Subcutaneous adipose tissue (tissue), 4 donors: ENCODE results near the gene AGMAT. TPM values are rescaled to one million over a fixed set of nuclear protein-coding genes. Genes with fewer than 3 reads are reported as not detected.

Experiments
- CTCF ChIP-seq: fragments of 450-650 bp; IDR thresholded peaks from one replicate; pipeline ENCODE4 v1.5.1; 2016; ENCODE audit warnings: low read depth, mild to moderate bottlenecking, control low read depth, antibody characterized with exemption, moderate library complexity
- total RNA-seq, 4 donors: library from RNA; depleted of rRNA; stranded (reverse); fragments of >200 nt; gene quantifications; one replicate each; pipeline ENCODE4 v1.1.0, GENCODE V29; 2016

The AGMAT gene
- total RNA-seq, 4 donors from 2014 or later: 0.49 to 0.68 TPM; not detected in 2

GRCh38 chr1:15624133-15624714, 39.4 kb upstream of the AGMAT start:
- no peak for TF ChIP-seq CTCF

- no peak for TF ChIP-seq CTCF
Measured at GRCh38 chr1:15623435-15623834, 38.6 kb upstream of the AGMAT start.

DNA sequence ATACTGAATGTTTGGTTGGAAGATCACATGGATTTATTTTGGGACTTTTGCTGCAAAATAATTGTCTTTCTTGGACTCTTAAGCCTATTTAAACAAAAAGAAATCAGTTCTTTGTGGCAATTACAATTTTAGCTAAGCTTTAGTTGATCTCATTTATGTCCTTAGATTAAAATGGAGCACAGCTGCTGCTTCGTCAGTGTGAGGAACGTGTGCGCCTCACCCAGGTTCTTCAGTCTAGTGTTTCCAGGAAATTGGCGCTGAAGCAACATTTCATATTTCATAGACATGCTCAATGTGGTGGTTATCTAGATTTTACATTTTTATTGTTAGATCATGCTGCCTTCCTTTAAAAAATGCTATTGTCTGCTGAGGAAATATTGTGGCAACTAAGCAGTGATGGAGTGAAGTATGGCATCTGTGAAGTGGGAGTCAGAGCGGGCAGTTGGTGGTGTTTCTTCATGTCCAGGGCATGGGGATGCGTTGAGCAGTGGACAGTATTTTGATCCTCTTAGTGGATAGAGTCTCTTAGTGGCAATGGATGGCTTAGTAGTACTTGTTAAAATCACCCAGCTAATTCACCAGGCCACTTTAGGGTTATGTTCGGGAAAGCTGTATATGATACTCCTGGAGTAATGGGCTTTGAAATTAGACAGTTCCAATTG, 38.0 kb upstream of the AGMAT start:
- TF ChIP-seq CTCF: no peak

DNA sequence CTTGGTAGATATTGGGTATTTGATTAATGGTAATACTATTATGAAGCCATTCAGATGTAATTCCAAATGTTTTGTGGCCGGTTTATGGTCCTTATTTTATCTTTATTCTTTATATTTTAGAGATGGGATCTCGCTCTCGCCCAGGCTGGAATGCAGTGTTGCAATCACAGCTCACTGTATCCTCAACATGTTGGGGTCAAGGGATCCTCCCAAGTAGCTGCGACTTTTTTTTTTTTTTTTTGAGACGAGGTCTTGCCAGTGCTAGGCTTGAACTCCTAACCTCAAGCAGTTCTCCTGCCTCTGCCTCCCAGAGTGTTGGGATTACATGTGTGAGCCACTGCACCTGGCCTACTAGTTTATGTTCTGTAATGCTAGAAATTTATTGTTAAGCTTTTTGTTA, 37.1 kb upstream of the AGMAT start:
- no peak for TF ChIP-seq CTCF

- TF ChIP-seq CTCF: no peak
Measured at GRCh38 chr1:15620902-15621682, 36.2 kb upstream of the AGMAT start.

GRCh38 chr1:15620155-15620545, 35.3 kb upstream of the AGMAT start:
- no peak for TF ChIP-seq CTCF
